HG02973 (cell line): Measurements from ENCODE around the gene RING1.

Experiments used
- ATAC-seq: cut with Tn5 transposase; IDR thresholded peaks from one replicate; pipeline ENCODE4 v1.9.1; 2021; ENCODE audit warnings: moderate library complexity; ENCODE audit not compliant: unreplicated experiment

RING1 gene

GRCh38 chr6:33241968-33242367, 33.7 kb downstream of the RING1 start:
- no peak for ATAC-seq

GRCh38 chr6:33243476-33243875, 35.2 kb downstream of the RING1 start:
- no peak for ATAC-seq

GRCh38 chr6:33247977-33248642, 39.8 kb downstream of the RING1 start:
- peak; percentile 35 for ATAC-seq

- ATAC-seq, result peak; percentile 8
These were observed 40.3 kb downstream of the RING1 start for GRCh38 chr6:33248643-33248931.

- ATAC-seq, result peak; percentile 83
These were observed 40.8 kb downstream of the RING1 start for GRCh38 chr6:33248932-33249731.

GRCh38 chr6:33249732-33250630, 41.7 kb downstream of the RING1 start:
- ATAC-seq, result no peak

- no peak for ATAC-seq
These were observed 42.4 kb downstream of the RING1 start for GRCh38 chr6:33250731-33251130.

- no peak for ATAC-seq
These were observed 43.2 kb downstream of the RING1 start for GRCh38 chr6:33251395-33252012.

GRCh38 chr6:33252759-33253158, 44.5 kb downstream of the RING1 start:
- no peak for ATAC-seq

- no peak for ATAC-seq
These were observed 46.3 kb downstream of the RING1 start for GRCh38 chr6:33254591-33254990.

GRCh38 chr6:33259032-33259431, 50.7 kb downstream of the RING1 start:
- ATAC-seq, result no peak
